ENCODE measurements around the gene SGMS1. TPM values are rescaled to one million over a fixed set of nuclear protein-coding genes. Genes with fewer than 3 reads are reported as not detected.

SGMS1 gene
- total RNA-seq, 1 donor from 2014 or later = 128 TPM

DNA sequence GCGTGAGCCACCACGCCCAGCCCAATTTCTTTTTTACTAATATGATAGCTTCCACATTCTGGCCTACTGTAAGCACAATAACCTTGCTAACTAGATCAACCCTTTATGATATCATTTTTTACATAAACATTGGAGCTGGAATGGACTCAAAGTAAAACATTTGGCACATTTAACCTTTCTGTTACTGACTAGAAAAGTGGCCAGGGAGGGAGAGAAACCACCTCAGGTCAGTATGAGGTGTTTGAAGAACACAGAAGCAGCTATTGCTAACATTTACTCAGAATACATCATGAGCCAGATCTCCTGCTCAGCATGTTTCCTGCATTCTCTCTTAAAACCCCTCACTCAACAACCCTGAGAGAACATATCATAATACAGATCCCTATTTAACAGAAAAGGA lies 27.3 kb downstream of the SGMS1 start:
- no peaks in the 10 kb centered on the region for H3K36me3 ChIP-seq

DNA sequence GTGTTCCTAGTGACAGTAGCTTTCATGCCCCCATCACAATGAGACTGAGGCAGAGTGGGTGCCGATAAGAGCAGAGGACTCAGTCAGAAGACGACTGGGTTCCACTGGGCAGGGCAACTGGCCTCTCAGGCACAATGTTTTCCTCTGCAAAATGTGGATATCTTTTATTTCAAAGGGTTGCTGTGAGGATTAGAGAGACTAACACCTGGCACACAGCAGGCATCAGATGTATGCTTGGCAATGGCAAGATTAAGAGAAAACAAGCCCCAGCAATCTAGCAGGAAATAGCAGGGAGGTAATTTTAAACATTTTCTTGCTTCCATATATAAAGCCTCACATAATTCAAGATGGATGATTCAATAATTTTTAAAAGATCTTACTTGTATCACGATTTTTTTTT lies 28.0 kb downstream of the SGMS1 start:
- intact Hi-C loops (cut with DNase I) = no loop called here
- Histone ChIP-seq H3K9me3 (no peaks in the 10 kb centered on the region), H3K4me3 (no peak overlapping the region)

More for the DNA sequence above, 27.3 kb downstream of the SGMS1 start:
- Histone ChIP-seq H3K4me3 (no peak overlapping the region), H3K27me3 (no peaks in the 10 kb centered on the region), H3K27ac (no peak overlapping the region), H3K9me3 (no peaks in the 10 kb centered on the region), H3K4me1 (no peaks in the 10 kb centered on the region)
- intact Hi-C loops (cut with DNase I) = no loop called here
- no peak for DNase-seq (ENCODE audit: low spot score in 2 of 2)
- TF ChIP-seq, protein P1, sequence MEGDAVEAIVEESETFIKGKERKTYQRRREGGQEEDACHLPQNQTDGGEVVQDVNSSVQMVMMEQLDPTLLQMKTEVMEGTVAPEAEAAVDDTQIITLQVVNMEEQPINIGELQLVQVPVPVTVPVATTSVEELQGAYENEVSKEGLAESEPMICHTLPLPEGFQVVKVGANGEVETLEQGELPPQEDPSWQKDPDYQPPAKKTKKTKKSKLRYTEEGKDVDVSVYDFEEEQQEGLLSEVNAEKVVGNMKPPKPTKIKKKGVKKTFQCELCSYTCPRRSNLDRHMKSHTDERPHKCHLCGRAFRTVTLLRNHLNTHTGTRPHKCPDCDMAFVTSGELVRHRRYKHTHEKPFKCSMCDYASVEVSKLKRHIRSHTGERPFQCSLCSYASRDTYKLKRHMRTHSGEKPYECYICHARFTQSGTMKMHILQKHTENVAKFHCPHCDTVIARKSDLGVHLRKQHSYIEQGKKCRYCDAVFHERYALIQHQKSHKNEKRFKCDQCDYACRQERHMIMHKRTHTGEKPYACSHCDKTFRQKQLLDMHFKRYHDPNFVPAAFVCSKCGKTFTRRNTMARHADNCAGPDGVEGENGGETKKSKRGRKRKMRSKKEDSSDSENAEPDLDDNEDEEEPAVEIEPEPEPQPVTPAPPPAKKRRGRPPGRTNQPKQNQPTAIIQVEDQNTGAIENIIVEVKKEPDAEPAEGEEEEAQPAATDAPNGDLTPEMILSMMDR (IDR thresholded peaks at IDR 0.05) = no peak

DNA sequence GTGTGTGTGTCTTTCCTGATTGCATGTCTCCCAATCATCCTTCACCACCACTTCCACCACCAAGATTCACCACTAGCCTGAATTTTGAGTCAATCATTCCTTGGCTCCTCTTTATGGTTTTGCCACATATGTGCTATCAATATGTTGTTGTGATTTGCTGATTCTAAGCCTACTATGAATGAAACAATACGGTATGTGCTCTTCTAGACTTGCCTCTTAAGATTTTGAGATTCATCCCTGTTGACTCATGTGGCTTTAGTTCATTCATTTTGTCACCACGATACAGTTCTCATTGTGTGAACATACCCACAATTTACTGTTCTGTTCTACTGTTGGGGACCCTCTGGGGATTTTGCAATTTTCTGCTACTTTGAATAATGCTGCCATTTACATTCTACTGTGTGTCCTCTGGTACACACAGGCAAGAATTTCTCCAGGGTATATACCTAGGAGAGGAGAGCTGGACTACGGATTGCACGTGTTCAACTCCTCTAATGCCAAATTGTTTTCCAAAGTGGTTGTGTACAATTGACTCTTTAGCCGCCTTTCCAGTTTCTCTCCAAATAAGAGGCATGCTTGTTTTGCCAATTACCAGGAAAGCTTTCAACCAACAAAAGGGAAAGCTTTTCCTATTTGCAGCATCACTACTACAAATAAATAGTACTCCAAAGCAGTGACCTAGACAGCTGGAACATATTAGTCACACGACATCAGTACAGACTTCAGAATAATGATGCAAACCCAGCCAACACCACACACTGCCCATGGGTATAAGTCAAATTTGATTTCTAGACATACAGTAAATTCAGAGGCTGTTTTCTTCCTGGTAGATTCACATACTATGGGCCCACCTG lies 30.0 kb downstream of the SGMS1 start:
- H3K4me3 ChIP-seq = no peak overlapping the region
- H3K4me1 ChIP-seq = no peaks in the 10 kb centered on the region
- intact Hi-C loops (cut with DNase I) = no loop called here
- no peak overlapping the region for H3K27ac ChIP-seq
- no peaks in the 10 kb centered on the region for H3K9me3 ChIP-seq
- H3K27me3 ChIP-seq = no peaks in the 10 kb centered on the region
- TF ChIP-seq, protein P1 (IDR thresholded peaks at IDR 0.05) = no peak
- DNase-seq (ENCODE audit: low spot score in 2 of 2) = no peak
- H3K36me3 ChIP-seq = no peaks in the 10 kb centered on the region

More for the DNA sequence above, 28.0 kb downstream of the SGMS1 start:
- TF ChIP-seq, protein P1 (IDR thresholded peaks at IDR 0.05) = no peak
- Histone ChIP-seq H3K36me3 (no peaks in the 10 kb centered on the region), H3K27me3 (no peaks in the 10 kb centered on the region), H3K27ac (no peak overlapping the region), H3K4me1 (no peaks in the 10 kb centered on the region)
- DNase-seq (ENCODE audit: low spot score in 2 of 2) = no peak

DNA sequence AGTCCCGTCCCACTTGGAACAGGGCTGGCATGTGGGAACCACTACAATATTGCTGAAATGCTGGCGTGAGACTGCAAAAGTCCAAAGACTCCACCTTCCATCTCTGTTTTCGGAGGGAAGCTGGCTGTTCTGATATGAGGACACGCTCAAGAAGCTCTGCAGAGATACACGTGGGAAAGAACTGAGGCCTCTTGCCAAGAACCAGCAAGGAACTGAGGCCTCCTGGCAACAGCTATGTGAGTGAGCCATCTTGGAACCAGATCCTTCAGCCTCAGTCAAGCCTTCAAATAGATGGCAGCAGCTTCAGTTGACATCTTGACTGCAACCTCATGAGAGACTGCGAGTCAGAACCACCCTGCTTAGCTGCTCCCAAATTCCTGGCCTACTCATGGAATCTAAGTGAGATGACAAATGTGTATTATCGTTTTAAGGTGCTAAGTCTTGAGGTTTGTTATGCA lies 30.8 kb downstream of the SGMS1 start:
- H3K9me3 ChIP-seq = no peaks in the 10 kb centered on the region
- no peak overlapping the region for H3K27ac ChIP-seq
- DNase-seq (ENCODE audit: low spot score in 2 of 2) = no peak
- no peaks in the 10 kb centered on the region for H3K4me1 ChIP-seq
- no peaks in the 10 kb centered on the region for H3K27me3 ChIP-seq
- TF ChIP-seq, protein P1 (IDR thresholded peaks at IDR 0.05) = no peak
- intact Hi-C loops (cut with DNase I) = no loop called here
- no peaks in the 10 kb centered on the region for H3K36me3 ChIP-seq
- H3K4me3 ChIP-seq = no peak overlapping the region

DNA sequence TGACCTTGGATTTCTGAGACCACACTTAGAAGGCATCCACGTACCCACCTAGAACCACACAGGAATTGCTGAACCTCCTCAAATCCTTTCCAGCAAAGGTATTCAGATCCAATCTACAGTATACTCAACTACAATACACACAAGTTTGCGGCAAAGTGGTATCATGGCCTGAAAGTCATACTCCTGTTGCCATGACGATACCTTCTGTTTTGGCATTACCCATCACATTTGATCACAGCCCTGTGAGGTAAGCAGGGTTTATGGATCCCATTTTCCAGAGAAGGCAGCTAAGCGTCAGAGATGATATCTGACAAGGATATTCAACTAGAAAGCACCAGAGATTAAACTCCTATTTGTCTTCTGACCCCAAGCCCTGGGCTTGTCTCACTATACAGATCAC lies 32.8 kb downstream of the SGMS1 start:
- Histone ChIP-seq H3K27ac (no peak overlapping the region), H3K9me3 (no peaks in the 10 kb centered on the region), H3K27me3 (no peaks in the 10 kb centered on the region), H3K4me1 (no peaks in the 10 kb centered on the region), H3K4me3 (no peak overlapping the region), H3K36me3 (no peaks in the 10 kb centered on the region)
- intact Hi-C loops (cut with DNase I) = no loop called here
- TF ChIP-seq, protein P1 (IDR thresholded peaks at IDR 0.05) = no peak
- DNase-seq (ENCODE audit: low spot score in 2 of 2) = no peak

Measured in ascending aorta (tissue), 2 donors.